GM21447 (cell line): Measurements from ENCODE around the gene RPAP3.

ENCODE experiments used
- ATAC-seq: cut with Tn5 transposase; IDR thresholded peaks from one replicate; pipeline ENCODE4 v1.9.1; 2021; ENCODE audit not compliant: unreplicated experiment

The RPAP3 gene, protein sequence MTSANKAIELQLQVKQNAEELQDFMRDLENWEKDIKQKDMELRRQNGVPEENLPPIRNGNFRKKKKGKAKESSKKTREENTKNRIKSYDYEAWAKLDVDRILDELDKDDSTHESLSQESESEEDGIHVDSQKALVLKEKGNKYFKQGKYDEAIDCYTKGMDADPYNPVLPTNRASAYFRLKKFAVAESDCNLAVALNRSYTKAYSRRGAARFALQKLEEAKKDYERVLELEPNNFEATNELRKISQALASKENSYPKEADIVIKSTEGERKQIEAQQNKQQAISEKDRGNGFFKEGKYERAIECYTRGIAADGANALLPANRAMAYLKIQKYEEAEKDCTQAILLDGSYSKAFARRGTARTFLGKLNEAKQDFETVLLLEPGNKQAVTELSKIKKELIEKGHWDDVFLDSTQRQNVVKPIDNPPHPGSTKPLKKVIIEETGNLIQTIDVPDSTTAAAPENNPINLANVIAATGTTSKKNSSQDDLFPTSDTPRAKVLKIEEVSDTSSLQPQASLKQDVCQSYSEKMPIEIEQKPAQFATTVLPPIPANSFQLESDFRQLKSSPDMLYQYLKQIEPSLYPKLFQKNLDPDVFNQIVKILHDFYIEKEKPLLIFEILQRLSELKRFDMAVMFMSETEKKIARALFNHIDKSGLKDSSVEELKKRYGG

DNA sequence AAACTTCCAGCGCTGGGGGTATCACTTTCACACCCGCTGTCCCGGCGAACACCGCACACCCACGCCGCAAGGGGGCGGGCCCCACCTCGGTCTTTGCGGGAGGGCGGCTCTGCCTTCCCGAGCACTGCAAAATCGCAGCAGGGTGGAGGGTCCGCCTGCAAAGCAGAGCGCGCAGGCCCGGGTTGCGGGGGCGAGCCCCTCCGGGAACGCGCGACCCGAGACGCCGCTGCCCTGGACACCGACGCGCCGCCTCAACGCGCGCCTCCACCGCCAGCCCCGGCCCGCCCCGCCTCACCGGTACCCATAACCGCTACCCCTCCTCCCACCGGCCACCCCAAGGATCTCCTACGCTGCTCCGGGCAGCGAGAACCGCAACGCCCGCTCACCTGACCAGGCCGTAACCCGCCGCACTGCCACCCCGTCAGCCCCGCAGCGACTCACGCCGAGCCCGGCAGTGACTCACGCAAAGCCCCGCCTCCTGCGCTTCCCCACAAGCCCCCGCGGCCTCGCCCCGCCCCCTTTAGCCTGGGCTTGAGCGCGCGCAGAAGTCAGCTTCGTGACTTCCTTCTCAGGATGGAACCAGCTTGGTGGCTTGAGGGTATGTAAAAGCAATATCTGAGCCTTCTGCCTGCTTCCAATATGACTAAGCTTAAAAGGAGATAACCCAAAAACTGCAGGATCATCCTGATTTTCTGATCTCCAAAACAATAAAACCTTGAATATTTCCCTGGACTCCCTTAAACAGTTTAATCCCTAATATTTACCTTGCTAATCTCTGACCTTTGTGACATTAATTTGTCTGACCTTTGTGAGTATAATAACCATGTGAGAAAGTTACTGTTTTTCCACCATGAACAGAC is at the start of gene RPAP3:
Gene RPAP3, minus strand, starts transcription at position 465 of the 860 bp plus-strand sequence. CDS start 3,190 bp downstream, outside the sequence.
- ATAC-seq, result peak; percentile 78

DNA sequence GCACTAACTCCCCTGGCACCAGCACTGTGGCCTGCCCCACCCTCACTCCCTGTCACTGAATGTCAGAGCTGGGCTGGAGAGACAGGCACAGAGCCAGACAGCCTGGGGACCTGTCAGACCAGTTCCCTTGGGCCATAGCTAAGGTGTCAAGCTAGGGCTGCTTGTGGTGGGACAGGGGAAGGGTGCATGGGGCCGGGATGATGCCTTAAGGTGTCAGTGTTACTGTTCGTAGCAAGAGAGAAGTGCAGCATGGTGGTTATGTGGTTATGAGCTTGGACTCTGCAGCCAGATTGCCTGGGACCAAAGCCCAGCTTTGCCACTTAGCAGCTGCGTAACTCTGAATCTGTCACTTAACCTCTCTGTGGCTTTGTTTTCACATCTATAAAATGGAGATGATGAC is 49.1 kb upstream of the RPAP3 start:
- ATAC-seq, result peak; percentile 19

DNA sequence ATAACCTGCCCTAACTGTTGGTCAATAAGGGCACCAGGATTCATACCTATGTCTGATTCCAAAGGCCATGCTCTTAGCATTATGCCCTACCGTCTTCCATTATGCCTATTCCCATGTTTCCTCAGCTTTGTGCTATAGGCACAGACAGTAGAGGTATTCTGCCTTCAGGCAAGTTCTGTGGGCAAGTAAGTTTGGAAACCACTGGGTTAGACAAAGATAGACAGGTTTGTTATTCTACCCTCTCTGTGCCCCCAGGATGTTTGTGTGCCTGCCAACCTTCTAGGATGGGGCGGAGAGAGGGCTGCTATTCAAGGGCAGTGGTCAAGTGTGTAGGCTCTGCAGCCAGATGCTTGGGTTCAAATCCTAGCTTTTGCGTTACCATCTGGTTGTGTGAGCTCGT is 48.3 kb upstream of the RPAP3 start:
- no peak for ATAC-seq

DNA sequence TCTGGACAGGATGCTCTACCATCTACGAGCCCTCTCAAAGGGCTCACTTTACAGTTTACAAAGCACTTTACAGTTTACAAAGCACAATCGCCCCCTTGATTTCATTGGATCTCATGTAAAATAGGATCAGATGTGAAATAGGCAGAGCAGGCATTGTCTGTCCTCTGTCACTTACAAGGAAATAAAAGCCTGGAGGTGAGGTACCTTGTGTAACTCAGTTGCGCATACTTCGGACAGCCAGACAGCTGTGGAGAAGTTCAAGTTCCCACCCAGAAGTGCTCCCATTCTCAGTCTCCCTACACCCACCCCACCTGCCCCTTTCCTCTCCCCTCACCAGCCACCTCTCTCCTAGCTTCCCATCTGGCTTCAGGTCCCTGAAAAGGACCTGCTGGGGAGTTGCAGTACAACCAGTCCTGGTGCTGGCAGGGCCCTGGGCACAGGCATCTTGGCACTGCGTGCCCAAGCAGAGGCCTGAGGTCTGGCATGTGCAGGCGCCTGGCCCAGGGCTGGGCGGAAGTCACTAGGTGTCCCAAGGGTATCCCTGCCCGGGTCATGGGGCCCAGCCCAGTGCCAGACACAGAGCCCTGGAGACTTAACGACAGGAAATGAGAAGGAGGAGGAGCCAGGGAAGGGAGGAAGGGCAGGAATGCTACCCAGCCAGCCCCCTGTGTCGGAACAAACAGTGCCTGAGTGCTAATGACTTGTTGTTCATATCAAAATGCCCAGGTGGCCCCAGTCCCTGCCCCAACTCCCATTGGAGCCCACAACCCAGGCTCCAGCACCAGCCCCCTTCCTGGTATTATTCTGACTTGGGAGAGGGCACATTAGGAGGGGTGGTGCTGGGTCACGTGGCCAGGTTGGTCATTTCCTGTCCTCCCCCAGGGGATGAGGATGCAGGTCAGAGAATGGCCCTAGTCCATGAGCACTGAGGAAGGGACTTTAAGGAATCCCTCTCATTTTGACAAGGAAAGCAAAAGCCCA is 47.5 kb upstream of the RPAP3 start:
- ATAC-seq, result no peak

DNA sequence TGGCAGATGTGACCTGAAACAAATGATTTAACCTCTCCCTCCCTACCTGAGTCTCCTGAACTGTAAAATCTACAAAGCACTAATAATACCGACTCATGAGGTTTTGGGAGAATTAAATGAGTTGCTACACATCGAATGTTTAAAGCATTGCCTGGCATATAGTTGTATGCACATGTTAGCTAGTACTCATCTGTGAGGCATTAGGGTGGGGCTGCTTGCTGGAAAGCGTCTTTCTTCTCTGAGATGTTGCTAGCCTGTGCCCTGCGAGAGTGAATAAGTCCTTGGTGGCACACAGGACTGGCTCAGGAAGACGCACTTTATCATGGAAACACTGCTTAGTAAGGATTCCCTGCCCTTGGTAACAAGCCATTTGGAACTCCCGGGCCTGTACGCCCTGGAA is 46.7 kb upstream of the RPAP3 start:
- no peak for ATAC-seq

DNA sequence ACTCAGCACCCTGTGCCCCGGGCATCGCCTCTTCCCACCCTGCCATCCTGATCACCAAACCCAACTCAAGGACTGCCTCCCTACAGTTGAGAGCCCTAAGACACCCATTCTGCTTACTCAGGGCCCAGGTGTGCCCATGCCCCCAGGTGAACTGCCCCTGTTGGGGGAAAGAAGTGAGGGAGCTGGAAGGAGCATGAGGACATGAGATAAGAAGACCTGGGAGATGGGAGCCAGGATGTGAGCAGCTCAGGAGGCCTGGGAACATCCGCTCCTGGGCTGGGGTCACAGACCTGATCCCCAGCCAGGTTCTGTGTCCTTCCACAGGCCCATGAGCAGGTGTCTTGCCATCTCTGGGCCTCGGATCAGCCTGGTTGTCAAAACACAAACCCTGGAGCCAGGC is 46.3 kb upstream of the RPAP3 start:
- no peak for ATAC-seq

DNA sequence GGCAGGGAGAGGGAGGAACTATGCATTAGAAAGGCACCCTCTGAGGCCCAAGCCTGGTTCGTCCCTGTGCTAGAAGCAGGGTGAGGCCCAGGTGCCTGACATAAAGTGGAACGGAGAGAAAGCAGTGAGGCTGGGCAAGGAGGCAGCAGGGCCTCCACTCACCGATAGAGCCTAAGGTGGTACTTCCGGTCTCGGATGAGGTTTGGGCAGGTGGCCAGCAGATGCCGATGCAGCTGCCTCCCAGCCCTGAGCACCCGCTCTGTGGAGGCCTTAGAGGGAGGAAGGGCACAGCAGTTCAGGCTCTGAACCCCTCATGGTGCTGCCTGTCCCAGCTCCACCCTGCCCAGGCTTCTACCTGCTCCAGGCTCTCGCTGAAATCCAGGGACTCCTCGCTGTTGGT is 45.7 kb upstream of the RPAP3 start:
- ATAC-seq, result no peak

DNA sequence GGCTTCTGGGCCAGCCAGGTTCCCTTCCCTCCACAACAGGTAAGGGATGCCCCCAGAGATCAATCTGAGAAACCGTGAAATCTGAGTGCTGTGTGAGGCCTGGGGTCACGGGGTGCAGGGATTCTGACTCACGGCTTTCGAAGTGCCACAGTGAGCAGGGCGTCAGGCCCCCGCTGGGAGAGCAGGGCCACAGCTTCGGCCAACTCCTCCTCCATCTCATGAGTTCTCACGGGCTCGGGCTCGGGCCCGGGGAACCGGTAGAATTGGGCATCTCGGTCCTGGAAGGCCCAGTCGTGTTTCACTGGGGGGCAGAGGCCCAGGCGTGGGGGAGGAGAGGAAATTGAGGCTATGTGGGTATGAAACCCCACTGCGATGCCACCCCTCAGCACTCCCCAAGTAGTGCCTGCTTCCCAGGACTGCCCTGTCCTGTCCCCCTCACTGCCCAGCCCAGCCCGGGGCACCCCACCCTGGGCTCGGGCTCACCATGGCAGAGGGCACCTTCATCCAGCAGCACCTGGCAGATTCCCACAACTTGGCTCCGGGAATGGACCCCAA is 45.2 kb upstream of the RPAP3 start:
- ATAC-seq, result no peak

DNA sequence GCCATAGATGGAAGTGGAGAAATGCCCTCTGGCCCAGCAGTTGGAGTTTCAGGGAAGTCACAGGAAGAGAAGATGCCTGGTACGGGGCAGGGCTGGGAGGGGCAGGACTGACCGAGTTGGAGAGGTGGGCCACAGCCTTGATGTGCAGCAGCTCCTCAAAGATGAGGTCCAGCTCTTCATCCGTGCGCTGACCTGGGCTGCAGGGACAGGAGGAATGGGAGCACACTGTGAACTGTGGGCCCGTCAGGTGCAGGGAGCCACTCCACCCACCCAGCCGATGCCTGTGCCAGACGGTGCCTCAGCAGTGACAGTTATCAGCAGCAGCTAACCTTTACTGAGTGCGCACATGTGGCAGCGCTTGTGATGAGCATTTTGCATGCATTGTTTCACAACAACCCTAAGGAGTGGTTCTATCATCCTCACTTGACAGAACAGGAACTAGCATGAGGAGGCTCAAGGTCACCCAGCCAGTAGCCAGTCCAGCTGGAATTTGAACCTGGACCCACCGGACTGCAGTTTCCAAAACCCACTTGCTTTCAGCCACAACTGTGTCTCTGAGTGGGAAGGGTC is 44.5 kb upstream of the RPAP3 start:
- ATAC-seq, result no peak

DNA sequence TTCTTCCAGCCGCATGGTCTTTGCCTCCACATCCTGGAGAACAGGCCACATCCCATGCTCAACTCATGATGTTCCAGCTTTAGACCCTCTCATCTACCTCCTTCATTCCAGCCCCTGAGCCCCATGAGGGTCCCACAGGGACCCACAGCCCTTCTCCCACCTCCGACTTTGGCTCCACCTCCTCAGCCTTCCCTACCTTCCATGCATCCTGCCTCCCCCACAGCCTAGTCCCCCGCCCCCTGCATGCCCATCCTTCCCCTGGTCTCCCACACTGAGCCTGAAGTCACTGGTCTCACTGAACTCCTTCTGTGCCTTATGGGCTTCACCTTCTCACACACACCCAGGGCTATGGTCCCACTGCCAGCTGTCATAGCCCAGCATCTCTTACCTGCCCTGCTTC is 43.1 kb upstream of the RPAP3 start:
- no peak for ATAC-seq

DNA sequence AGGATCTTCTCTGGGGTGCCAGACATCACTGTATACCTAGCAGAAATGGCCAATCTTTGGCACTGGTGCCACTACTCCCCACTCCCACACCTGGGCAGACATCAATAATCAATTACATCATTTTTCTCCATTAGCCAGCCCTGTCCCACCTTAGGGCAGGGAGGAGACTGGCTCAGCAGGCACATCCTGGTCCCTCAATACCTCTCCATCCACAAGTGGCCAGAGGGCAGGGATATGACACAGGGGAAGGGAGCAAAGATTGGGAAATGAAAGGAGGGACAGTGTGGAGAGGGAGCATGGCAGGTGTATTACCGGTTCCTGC is 42.6 kb upstream of the RPAP3 start:
- ATAC-seq, result no peak

DNA sequence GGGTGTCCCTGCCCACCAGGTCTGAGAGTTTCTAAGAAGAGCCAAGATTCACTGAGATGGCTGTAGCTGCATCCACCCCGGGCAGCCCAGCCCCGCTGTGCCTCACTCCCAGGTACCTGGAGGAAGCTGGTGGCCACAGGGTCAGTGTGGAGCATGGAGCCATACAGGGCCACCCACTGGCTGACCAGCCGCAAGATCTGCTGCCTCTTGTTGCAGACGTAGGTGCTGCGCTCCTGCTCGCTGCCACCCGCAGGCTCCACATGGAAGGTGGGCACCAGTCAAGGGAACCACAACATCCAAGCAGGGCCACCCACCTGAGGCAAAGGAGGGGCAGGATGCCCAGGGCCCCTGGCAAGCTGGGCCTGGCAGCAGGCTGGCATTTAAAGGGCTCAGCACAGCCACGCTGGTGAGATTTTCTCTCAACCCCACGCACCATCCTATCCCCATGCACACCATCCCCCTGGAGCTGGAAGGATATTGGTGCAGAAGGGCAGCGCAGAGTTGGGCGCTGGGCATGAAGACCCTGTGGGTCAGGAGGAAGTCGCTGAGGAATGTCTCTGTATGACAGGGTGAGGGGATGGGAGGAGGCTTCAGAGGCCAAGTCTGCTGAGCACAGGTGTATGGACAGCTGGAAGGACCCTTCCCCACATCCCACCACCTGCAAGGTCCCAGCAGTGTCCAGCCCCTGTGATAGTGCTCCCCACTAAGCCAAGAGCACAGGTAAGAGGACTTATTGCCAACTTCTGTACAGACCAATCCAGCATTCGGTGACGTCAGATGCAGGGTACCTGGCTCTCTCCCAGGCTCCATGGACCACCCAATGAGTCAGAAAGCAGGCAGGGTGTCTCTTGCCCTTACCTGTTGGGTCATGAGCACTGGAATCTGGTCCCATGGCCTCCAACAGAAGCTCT is 42.0 kb upstream of the RPAP3 start:
- no peak for ATAC-seq

DNA sequence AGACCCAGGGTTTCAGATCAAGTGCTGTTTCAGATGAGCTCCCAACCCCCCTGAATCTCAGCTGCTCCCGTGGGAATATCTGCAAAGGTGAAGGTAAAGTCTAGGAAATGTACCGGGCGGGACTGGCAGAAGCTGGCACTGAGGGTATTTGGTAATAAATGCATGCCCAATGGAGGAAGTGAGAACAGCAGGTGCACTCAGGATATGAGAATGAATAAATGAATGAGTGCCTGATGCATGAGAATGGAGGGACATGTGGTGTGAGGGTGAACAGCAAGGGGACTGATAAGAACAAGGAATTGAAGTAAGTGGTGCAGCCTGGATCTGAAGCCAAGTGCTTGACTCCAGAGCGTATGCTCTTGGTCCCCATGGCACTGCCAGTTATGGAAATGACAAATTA is 41.3 kb upstream of the RPAP3 start:
- ATAC-seq, result no peak

DNA sequence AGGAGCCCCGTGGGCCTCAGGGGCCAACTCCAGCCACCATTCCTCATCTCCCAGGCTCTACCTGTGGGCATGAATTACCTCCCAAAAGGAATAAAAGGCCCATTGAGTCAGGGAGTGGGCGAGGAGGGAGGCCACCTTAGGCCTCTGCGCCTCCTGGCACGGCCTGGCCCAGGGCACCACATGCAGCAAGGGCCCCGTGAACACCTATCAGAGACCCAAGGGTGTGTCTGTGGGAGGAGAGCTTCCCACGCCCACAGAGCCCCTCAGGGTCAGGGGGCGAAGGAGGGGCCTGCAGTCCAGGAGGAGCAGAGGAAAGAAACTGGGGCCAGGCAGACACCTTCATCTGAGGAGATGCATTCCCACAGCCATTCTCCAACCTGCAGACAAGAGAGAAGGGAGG is 40.7 kb upstream of the RPAP3 start:
- no peak for ATAC-seq

DNA sequence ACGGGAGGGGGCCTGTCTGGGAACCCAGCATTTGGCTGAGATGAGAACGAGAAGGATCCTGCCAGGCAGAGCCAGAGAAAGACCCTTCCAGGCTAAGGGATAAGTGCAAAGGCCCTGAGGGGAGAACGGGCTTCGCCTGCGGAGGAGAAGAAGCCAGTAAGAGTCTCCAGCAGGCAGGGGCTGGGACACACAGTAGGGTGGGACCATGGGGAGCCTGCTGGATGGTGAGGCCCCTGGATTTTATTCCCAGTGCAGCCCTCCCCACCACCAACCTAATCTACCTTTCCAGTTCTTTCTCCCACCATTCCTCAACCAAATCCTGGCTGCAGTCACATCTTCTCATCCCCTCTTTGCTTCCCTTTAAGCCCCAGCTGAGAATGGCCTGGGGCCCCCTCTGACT is 40.2 kb upstream of the RPAP3 start:
- ATAC-seq, result no peak

DNA sequence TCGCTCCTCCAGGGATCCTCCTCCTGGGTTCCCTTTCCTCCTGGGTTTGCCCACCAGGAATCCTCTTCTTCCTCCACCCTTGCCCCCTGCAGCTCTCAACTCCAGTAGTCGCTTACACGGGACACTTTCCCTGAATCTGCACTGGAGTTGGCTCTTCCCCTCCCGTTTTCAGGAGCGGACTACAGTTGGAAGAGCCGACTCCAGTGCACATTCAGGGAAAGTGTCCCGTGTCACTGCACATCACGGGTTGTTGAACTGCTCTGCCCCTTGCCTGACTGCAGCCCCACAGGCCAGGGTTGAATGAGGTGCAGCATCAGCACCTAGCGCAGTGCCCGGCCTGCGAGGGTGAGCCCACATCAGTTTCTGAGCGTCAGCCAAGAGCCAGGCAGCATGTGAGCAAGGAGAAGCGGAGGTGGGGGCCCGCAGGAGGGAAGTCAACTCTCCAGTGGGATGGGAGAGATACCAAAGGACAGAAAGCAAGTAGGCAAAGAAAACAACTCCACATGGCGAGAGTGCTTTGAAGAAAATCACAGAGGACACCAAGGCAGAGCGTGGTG is 39.7 kb upstream of the RPAP3 start:
- ATAC-seq, result no peak

DNA sequence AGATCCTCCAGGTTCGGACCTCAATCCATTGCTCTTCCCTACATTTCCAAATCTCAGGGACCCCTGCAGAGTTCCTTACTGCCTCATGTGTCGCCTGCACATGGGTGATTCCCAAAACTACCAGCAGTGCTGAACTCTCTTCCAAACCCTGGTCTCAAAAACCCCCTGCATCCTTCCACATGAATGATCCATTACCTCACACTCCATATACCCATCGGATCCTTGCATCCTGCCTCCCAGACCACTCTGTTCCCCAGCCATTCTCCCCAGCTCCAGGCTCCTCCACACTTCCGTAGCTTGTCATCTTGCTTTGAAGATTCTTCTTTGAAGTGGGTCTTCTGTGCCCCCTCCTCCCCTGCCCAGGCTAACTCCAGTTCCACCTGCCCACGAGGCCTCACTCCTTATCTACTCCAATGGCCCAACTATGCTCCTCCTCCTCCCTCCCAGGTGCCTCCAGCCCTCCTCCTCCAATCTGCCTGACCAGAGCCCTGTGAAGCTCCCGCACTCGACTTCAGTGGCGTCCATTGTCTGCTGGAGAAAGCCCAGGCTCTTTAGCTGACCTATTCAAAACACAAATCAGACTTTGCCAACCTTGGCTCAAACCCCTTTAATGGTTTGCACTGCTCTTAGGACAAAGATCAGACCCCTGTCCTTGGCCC is 39.1 kb upstream of the RPAP3 start:
- ATAC-seq, result no peak

DNA sequence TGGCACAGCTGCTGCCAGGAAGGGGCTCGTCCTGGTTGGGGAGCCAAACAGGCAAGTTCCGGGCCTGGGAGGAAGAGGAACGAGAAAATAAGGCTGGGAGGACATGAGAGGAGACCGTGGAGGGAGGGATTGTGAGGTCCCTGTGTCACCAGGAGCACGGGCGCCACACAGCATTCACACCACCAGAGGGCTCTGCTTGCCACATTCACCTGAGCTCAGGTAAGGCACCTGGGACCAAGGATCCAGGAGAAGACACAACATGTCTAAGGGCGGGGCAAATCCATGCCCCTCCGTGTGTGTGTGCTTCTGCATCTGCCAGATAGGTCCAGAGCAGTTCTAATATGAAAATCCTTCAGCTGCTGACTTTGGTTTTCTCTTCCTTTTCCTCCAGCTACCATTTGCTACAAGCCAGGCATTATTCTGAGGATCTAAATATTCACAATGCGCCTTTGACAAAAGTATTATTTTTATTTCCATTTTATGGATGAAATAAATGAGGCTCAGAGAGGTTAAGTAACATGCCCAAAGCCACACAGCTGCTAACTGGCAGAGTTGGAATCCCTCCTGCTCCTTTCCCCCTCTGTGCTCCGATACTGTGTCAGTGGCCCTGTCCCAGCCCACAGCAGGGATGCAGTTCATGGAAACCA is 38.3 kb upstream of the RPAP3 start:
- ATAC-seq, result no peak
